HepG2 (cell line): Measurements from ENCODE around the gene TCF19. TPM values are rescaled to one million over a fixed set of nuclear protein-coding genes. Genes with fewer than 3 reads are reported as not detected.
A peak's percentile ranks its signal among the peaks of the same experiment; 100 is the strongest.

Source experiments
- CCDC6 ChIP-seq: sonication (generic); formaldehyde crosslinking; IDR thresholded peaks from 2 replicates; pipeline ENCODE4 v1.8.1; 2022; ENCODE audit warnings: mild to moderate bottlenecking, missing genetic modification reagents, moderate library complexity
- DBP ChIP-seq: sonication (generic); formaldehyde crosslinking; IDR thresholded peaks from 2 replicates; pipeline ENCODE4 v1.4.0; 2020; ENCODE audit warnings: missing genetic modification reagents; ENCODE audit errors: not compliant biosample characterization
- EEA1 ChIP-seq: sonication (generic); formaldehyde crosslinking; IDR thresholded peaks from 2 replicates; pipeline ENCODE4 v1.5.1; 2020; ENCODE audit warnings: mild to moderate bottlenecking, missing genetic modification reagents, borderline replicate concordance
- GABPB1 ChIP-seq: IDR thresholded peaks from 2 replicates; pipeline ENCODE4 v1.6.1; 2016; ENCODE audit warnings: mild to moderate bottlenecking, missing genetic modification reagents, moderate library complexity, missing compliant biosample characterization
- GATAD2A ChIP-seq: IDR thresholded peaks from 2 replicates; pipeline ENCODE4 v1.6.1; 2016
- MLLT10 ChIP-seq: sonication (generic); formaldehyde crosslinking; IDR thresholded peaks from 2 replicates; pipeline ENCODE4 v1.4.0; 2020; ENCODE audit warnings: missing genetic modification reagents
- NPAS2 ChIP-seq: sonication (generic); formaldehyde crosslinking; IDR thresholded peaks from 2 replicates; pipeline ENCODE4 v1.8.0; 2022; ENCODE audit warnings: mild to moderate bottlenecking, missing genetic modification reagents, borderline replicate concordance
- PRDM10 ChIP-seq: sonication (generic); formaldehyde crosslinking; IDR thresholded peaks from 2 replicates; pipeline ENCODE4 v1.4.0; 2020; ENCODE audit warnings: low read depth, missing genetic modification reagents
- SNAI1 ChIP-seq: sonication (generic); formaldehyde crosslinking; IDR thresholded peaks from 2 replicates; pipeline ENCODE4 v1.5.0; 2020; ENCODE audit warnings: mild to moderate bottlenecking, missing genetic modification reagents, borderline replicate concordance
- TAF1 ChIP-seq: sonication (generic); formaldehyde crosslinking; IDR thresholded peaks from 2 replicates; pipeline ENCODE4 v1.4.0; 2020; ENCODE audit warnings: missing genetic modification reagents
- TGIF2 ChIP-seq: IDR thresholded peaks from 2 replicates; pipeline ENCODE4 v1.6.1; 2016; ENCODE audit warnings: control low read depth, missing compliant biosample characterization
- XBP1 ChIP-seq: sonication (generic); formaldehyde crosslinking; IDR thresholded peaks from 2 replicates; pipeline ENCODE4 v1.5.0; 2020; ENCODE audit warnings: missing genetic modification reagents
- ZHX1 ChIP-seq: sonication (generic); formaldehyde crosslinking; IDR thresholded peaks from 2 replicates; pipeline ENCODE4 v1.8.1; 2022; ENCODE audit warnings: low read depth, mild to moderate bottlenecking, missing genetic modification reagents
- ZNF20 ChIP-seq: sonication (generic); formaldehyde crosslinking; IDR thresholded peaks from 2 replicates; pipeline ENCODE4 v1.4.0; 2020; ENCODE audit warnings: mild to moderate bottlenecking, moderate library complexity, missing genetic modification reagents
- ZNF354B ChIP-seq: sonication (generic); formaldehyde crosslinking; IDR thresholded peaks from 2 replicates; pipeline ENCODE4 v1.8.0; 2022; ENCODE audit warnings: mild to moderate bottlenecking, missing genetic modification reagents
- ZNF441 ChIP-seq: sonication (generic); formaldehyde crosslinking; IDR thresholded peaks from 2 replicates; pipeline ENCODE4 v1.7.0; 2021; ENCODE audit warnings: missing genetic modification reagents, borderline replicate concordance
- ZNF530 ChIP-seq: sonication (generic); formaldehyde crosslinking; IDR thresholded peaks from 2 replicates; pipeline ENCODE4 v1.5.0; 2020; ENCODE audit warnings: low read depth, mild to moderate bottlenecking, missing genetic modification reagents
- ZNF83 ChIP-seq: sonication (generic); formaldehyde crosslinking; IDR thresholded peaks from 2 replicates; pipeline ENCODE4 v1.4.0; 2020; ENCODE audit warnings: missing genetic modification reagents, mild to moderate bottlenecking, borderline replicate concordance
- polyA plus RNA-seq, 8 experiments: library from polyadenylated mRNA; depleted of rRNA in 3 of 8; stranded (reverse) in 7 of 8; unstranded in 1 of 8; fragments of >200 nt; fragmentation: Illumina TruSeq in 4 of 8; extraction: Trizol in 4 of 8; gene quantifications; 2 replicates each; pipeline versions ENCODE4 v1.2.1 to v1.2.3, GENCODE V29; 2011 to 2016; ENCODE audit warnings: low read depth in 4 of 8, missing spikeins in 1 of 8, mixed read lengths in 1 of 8; ENCODE audit not compliant: insufficient read depth in 1 of 8
- total RNA-seq, 5 experiments: library from RNA; depleted of rRNA; stranded (reverse); fragments of >200 nt; fragmentation: Illumina TruSeq; extraction: Trizol; gene quantifications; 2 replicates each; pipeline ENCODE4 v1.2.3, GENCODE V29; 2016; ENCODE audit warnings: low read depth in 1 of 5
- TF ChIP-seq, protein P1 (sequence below): sonication (generic); formaldehyde crosslinking; IDR thresholded peaks from 2 replicates; pipeline ENCODE4 v1.4.0; 2020; ENCODE audit warnings: missing genetic modification reagents

The TCF19 gene
- total and polyA plus RNA-seq, 2 of the 13 experiments (the other 11 are each of a cell fraction or from before 2014, with no cell fraction given) = 4.9 to 22.2 TPM

GRCh38 chr6:31158140-31158862 lies at the start of gene TCF19 (continued):
- TF ChIP-seq GATAD2A (CRISPR knock-in tag) (no peak), ZNF530 (CRISPR knock-in tag) (no peak), XBP1 (no peak), CCDC6 (CRISPR knock-in tag) (peak; percentile 80; the same call in 1 of the 2 replicates), ZNF20 (CRISPR knock-in tag) (no peak), ZNF354B (CRISPR knock-in tag) (no peak), MLLT10 (CRISPR knock-in tag) (no peak), NPAS2 (CRISPR knock-in tag) (no peak), DBP (CRISPR knock-in tag) (no peak), ZNF83 (CRISPR knock-in tag) (peak; percentile 2; the same call in 1 of the 2 replicates), PRDM10 (CRISPR knock-in tag) (peak; percentile 62), TGIF2 (peak; percentile 98), GABPB1 (CRISPR knock-in tag) (peak; percentile 82), TAF1 (CRISPR knock-in tag) (peak; percentile 47), EEA1 (CRISPR knock-in tag) (no peak), ZNF441 (peak; percentile 74; the same call in 1 of the 2 replicates), ZHX1 (CRISPR knock-in tag) (no peak), SNAI1 (CRISPR knock-in tag) (0 out of 2 replicates have a peak, but pooled peaks have one; percentile 45)
- TF ChIP-seq, protein P1, sequence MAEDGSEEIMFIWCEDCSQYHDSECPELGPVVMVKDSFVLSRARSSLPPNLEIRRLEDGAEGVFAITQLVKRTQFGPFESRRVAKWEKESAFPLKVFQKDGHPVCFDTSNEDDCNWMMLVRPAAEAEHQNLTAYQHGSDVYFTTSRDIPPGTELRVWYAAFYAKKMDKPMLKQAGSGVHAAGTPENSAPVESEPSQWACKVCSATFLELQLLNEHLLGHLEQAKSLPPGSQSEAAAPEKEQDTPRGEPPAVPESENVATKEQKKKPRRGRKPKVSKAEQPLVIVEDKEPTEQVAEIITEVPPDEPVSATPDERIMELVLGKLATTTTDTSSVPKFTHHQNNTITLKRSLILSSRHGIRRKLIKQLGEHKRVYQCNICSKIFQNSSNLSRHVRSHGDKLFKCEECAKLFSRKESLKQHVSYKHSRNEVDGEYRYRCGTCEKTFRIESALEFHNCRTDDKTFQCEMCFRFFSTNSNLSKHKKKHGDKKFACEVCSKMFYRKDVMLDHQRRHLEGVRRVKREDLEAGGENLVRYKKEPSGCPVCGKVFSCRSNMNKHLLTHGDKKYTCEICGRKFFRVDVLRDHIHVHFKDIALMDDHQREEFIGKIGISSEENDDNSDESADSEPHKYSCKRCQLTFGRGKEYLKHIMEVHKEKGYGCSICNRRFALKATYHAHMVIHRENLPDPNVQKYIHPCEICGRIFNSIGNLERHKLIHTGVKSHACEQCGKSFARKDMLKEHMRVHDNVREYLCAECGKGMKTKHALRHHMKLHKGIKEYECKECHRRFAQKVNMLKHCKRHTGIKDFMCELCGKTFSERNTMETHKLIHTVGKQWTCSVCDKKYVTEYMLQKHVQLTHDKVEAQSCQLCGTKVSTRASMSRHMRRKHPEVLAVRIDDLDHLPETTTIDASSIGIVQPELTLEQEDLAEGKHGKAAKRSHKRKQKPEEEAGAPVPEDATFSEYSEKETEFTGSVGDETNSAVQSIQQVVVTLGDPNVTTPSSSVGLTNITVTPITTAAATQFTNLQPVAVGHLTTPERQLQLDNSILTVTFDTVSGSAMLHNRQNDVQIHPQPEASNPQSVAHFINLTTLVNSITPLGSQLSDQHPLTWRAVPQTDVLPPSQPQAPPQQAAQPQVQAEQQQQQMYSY (CRISPR knock-in tag) = no peak
